ENCODE results near the gene MME. TPM values are rescaled to one million over a fixed set of nuclear protein-coding genes. Genes with fewer than 3 reads are reported as not detected.

MME gene
- total RNA-seq, 1 experiment from 2014 or later, result 0.52 TPM

DNA sequence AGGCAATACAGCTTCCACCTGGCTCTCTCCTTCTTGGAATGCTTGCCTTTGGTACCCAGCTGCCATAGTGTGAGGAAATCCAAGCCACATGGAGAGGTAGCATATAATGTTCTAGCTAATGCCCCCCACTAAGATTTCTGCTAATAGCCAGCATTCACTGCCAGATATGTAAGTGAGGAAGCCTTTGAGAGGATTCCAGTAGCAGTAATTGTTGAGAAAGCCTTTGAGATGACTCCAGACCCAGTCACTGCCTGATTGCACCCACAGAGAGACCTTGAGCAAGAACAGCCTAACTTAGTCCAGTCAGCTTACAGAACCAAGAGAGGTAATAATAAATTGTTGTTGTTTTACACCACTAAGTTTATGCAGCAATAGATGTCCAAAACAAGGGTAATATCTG is 150.3 kb downstream of the MME start:
- H3K4me3 Mint-ChIP-seq (ENCODE audit: unreplicated experiment), result no peak overlapping the region
- H3K9me3 Mint-ChIP-seq (ENCODE audit: unreplicated experiment), result no peaks in the 10 kb centered on the region
- H3K27me3 Mint-ChIP-seq (ENCODE audit: insufficient read depth, unreplicated experiment), result peaks cover 3% of the 10 kb centered on the region
- no peaks in the 10 kb centered on the region for H3K9me3 ChIP-seq
- TF ChIP-seq, protein P1, sequence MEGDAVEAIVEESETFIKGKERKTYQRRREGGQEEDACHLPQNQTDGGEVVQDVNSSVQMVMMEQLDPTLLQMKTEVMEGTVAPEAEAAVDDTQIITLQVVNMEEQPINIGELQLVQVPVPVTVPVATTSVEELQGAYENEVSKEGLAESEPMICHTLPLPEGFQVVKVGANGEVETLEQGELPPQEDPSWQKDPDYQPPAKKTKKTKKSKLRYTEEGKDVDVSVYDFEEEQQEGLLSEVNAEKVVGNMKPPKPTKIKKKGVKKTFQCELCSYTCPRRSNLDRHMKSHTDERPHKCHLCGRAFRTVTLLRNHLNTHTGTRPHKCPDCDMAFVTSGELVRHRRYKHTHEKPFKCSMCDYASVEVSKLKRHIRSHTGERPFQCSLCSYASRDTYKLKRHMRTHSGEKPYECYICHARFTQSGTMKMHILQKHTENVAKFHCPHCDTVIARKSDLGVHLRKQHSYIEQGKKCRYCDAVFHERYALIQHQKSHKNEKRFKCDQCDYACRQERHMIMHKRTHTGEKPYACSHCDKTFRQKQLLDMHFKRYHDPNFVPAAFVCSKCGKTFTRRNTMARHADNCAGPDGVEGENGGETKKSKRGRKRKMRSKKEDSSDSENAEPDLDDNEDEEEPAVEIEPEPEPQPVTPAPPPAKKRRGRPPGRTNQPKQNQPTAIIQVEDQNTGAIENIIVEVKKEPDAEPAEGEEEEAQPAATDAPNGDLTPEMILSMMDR (IDR thresholded peaks at IDR 0.05; ENCODE audit: insufficient read depth in 1 of 2, low read depth in 1 of 2, low read length in 1 of 2, severe bottlenecking in 1 of 2, unreplicated experiment in 1 of 2), result no peak
- no peaks in the 10 kb centered on the region for H3K36me3 ChIP-seq (ENCODE audit: control insufficient read depth, insufficient read depth, low read length)
- DNase-seq, result no peak
- BruUV-seq (replicated peaks), result no TSS peak
- H3K4me1 ChIP-seq, result no peaks in the 10 kb centered on the region
- no peaks in the 10 kb centered on the region for H3K36me3 Mint-ChIP-seq (ENCODE audit: insufficient read depth, unreplicated experiment)
- ChIA-PET POLR2A (no interaction called here), CTCF (no interaction called here)
- intact Hi-C loops (cut with micrococcal nuclease; ENCODE audit: unreplicated experiment), result no loop called here
- H3K27me3 ChIP-seq (replicated peaks; ENCODE audit: control insufficient read depth, insufficient read depth, low read length), result no peaks in the 10 kb centered on the region
- no peaks in the 10 kb centered on the region for H3K4me1 Mint-ChIP-seq (ENCODE audit: low read depth, unreplicated experiment)
- no peak overlapping the region for H3K27ac Mint-ChIP-seq (ENCODE audit: unreplicated experiment)
- H3K4me3 ChIP-seq (ENCODE audit: low read depth, low read length), result no peak overlapping the region

DNA sequence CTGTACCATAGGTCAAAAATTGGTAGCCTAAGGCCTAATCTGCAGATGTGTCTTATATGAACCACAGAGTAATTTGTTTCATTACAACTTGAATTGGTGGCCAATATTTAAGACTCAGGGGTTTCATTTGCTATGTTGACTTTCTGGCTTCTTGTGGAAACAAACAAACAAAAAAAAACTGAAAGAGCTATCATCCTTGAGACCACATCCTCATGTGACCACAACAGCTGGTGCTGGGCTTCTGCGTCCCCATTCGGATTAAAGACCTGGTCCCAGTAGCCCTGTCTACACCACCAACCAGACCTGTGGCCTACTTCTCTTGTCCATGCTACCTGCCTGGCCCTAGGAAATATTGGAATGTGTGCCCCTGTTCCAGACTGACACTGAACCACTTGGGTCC is 151.7 kb downstream of the MME start:
- H3K27me3 ChIP-seq (replicated peaks; ENCODE audit: control insufficient read depth, insufficient read depth, low read length), result no peaks in the 10 kb centered on the region
- CTCF ChIA-PET, result no interaction called here
- Mint-ChIP-seq H3K27me3 (ENCODE audit: insufficient read depth, unreplicated experiment) (peaks cover 3% of the 10 kb centered on the region), H3K9me3 (ENCODE audit: unreplicated experiment) (no peaks in the 10 kb centered on the region), H3K27ac (ENCODE audit: unreplicated experiment) (no peak overlapping the region), H3K4me1 (ENCODE audit: low read depth, unreplicated experiment) (no peaks in the 10 kb centered on the region), H3K4me3 (ENCODE audit: unreplicated experiment) (no peak overlapping the region), H3K36me3 (ENCODE audit: insufficient read depth, unreplicated experiment) (no peaks in the 10 kb centered on the region)
- DNase-seq, result no peak
- no peaks in the 10 kb centered on the region for H3K9me3 ChIP-seq
- BruUV-seq (replicated peaks), result no TSS peak
- TF ChIP-seq, protein P1 (IDR thresholded peaks at IDR 0.05; ENCODE audit: insufficient read depth in 1 of 2, low read depth in 1 of 2, low read length in 1 of 2, severe bottlenecking in 1 of 2, unreplicated experiment in 1 of 2), result no peak
- POLR2A ChIA-PET, result no interaction called here
- no peaks in the 10 kb centered on the region for H3K36me3 ChIP-seq (ENCODE audit: control insufficient read depth, insufficient read depth, low read length)
- H3K4me1 ChIP-seq, result no peaks in the 10 kb centered on the region
- no peak overlapping the region for H3K4me3 ChIP-seq (ENCODE audit: low read depth, low read length)
- intact Hi-C loops (cut with micrococcal nuclease; ENCODE audit: unreplicated experiment), result no loop called here

DNA sequence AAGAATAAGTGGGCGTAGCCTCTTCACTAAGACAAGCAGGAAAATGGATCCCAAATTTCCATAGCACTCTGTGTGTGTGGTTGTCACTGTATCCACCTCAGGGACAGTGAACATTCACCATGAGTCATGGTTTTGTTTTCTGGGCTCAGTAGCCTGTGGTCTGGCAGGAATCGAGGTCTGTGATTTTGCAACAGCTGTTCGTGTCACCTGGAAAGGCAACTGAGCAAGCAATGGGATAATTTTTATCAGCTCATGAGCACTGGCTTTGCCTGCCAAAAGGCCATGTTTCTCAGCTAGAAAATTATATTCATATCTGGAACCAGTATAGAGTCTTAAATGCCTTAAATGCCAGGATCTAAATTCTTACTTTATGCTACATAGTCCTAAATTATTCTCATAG is 152.5 kb downstream of the MME start:
- POLR2A ChIA-PET, result no interaction called here
- peaks cover 5% of the 10 kb centered on the region for H3K27me3 Mint-ChIP-seq (ENCODE audit: insufficient read depth, unreplicated experiment)
- H3K36me3 Mint-ChIP-seq (ENCODE audit: insufficient read depth, unreplicated experiment), result no peaks in the 10 kb centered on the region
- intact Hi-C loops (cut with micrococcal nuclease; ENCODE audit: unreplicated experiment), result no loop called here
- no peaks in the 10 kb centered on the region for H3K9me3 Mint-ChIP-seq (ENCODE audit: unreplicated experiment)
- H3K36me3 ChIP-seq (ENCODE audit: control insufficient read depth, insufficient read depth, low read length), result no peaks in the 10 kb centered on the region
- CTCF ChIA-PET, result no interaction called here
- H3K9me3 ChIP-seq, result no peaks in the 10 kb centered on the region
- H3K4me1 ChIP-seq, result no peaks in the 10 kb centered on the region
- H3K4me3 Mint-ChIP-seq (ENCODE audit: unreplicated experiment), result no peak overlapping the region
- TF ChIP-seq, protein P1 (IDR thresholded peaks at IDR 0.05; ENCODE audit: insufficient read depth in 1 of 2, low read depth in 1 of 2, low read length in 1 of 2, severe bottlenecking in 1 of 2, unreplicated experiment in 1 of 2), result no peak
- no peak for DNase-seq
- H3K27me3 ChIP-seq (replicated peaks; ENCODE audit: control insufficient read depth, insufficient read depth, low read length), result no peaks in the 10 kb centered on the region
- no peak overlapping the region for H3K27ac Mint-ChIP-seq (ENCODE audit: unreplicated experiment)
- H3K4me3 ChIP-seq (ENCODE audit: low read depth, low read length), result no peak overlapping the region
- H3K4me1 Mint-ChIP-seq (ENCODE audit: low read depth, unreplicated experiment), result no peaks in the 10 kb centered on the region
- BruUV-seq (replicated peaks), result no TSS peak

Data from Caco-2 (cell line).